HFFc6 (cell line): ENCODE results near the gene CCDC146. TPM values are rescaled to one million over a fixed set of nuclear protein-coding genes. Genes with fewer than 3 reads are reported as not detected.
"Not testable (repeated sequence)": the region's sequence is repeated elsewhere in the genome, so short reads cannot be mapped to it uniquely, and the experiment has no call there.

Experiments used
- DNase-seq: peaks from one replicate; pipeline ENCODE4 v3.0.0-alpha.2; 2018
- H3K27ac Mint-ChIP-seq: 2 replicates; pipeline ENCODE4 v1.8.0; 2020; ENCODE audit warnings: mild to moderate bottlenecking, mixed read lengths
- H3K27me3 Mint-ChIP-seq: 2 replicates; pipeline ENCODE4 v1.8.0; 2021; ENCODE audit warnings: mild to moderate bottlenecking, moderate library complexity, mixed read lengths; ENCODE audit not compliant: insufficient read depth
- H3K36me3 Mint-ChIP-seq: 2 replicates; pipeline ENCODE4 v1.8.0; 2021; ENCODE audit warnings: low read depth, mixed read lengths
- H3K4me1 Mint-ChIP-seq: 2 replicates; pipeline ENCODE4 v1.8.0; 2020; ENCODE audit warnings: low read depth, mixed read lengths
- H3K4me3 Mint-ChIP-seq: 2 replicates; pipeline ENCODE4 v1.8.0; 2020; ENCODE audit warnings: mild to moderate bottlenecking, moderate library complexity, mixed read lengths
- H3K9me3 Mint-ChIP-seq: 2 replicates; pipeline ENCODE4 v1.8.0; 2020; ENCODE audit warnings: mild to moderate bottlenecking, mixed read lengths
- total RNA-seq, 6 experiments: library from RNA; stranded (reverse); fragmentation: NEBNext Ultra II Directional; extraction: Animal tissue kit (Norgen Biotek cat#: 25700); gene quantifications; 2 replicates in 1 of 6; 3 replicates in 5 of 6; pipeline ENCODE4 v1.2.3, GENCODE V29; 2021
- TF ChIP-seq, protein P1 (sequence below): fragments of 200-600 bp; sonication (generic); IDR thresholded peaks from 2 replicates; pipeline ENCODE4 v1.5.0; 2021; ENCODE audit warnings: antibody characterized with exemption, mild to moderate bottlenecking

Gene CCDC146
- total RNA-seq, 6 experiments from 2014 or later: 0.09 to 0.70 (median 0.57) TPM

DNA sequence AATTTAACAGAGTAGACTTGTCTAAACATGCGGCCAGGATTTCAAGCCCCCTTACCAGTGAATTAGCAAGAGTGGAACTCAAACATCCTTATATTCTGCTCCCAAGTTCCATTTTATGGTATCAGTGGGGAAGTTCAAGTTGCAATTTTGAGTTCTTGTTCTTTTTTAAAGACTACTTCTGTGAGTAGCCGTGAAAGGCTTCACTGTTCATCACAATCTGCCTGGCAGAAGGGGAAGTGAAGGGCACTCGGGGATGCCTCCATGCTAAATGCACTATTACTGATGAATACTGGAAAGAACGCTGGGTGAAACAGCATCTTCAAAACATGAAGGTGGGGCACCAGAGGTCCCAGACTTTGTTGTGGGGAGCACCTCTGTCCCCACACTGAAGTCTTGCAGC, 99.7 kb downstream of the CCDC146 start:
- TF ChIP-seq, protein P1, sequence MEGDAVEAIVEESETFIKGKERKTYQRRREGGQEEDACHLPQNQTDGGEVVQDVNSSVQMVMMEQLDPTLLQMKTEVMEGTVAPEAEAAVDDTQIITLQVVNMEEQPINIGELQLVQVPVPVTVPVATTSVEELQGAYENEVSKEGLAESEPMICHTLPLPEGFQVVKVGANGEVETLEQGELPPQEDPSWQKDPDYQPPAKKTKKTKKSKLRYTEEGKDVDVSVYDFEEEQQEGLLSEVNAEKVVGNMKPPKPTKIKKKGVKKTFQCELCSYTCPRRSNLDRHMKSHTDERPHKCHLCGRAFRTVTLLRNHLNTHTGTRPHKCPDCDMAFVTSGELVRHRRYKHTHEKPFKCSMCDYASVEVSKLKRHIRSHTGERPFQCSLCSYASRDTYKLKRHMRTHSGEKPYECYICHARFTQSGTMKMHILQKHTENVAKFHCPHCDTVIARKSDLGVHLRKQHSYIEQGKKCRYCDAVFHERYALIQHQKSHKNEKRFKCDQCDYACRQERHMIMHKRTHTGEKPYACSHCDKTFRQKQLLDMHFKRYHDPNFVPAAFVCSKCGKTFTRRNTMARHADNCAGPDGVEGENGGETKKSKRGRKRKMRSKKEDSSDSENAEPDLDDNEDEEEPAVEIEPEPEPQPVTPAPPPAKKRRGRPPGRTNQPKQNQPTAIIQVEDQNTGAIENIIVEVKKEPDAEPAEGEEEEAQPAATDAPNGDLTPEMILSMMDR: no peak
- no peak overlapping the region for H3K4me3 Mint-ChIP-seq
- H3K36me3 Mint-ChIP-seq: peaks cover 11% of the 10 kb centered on the region
- H3K9me3 Mint-ChIP-seq: peaks cover 6% of the 10 kb centered on the region
- H3K4me1 Mint-ChIP-seq: no peaks in the 10 kb centered on the region
- H3K27me3 Mint-ChIP-seq: peaks cover 16% of the 10 kb centered on the region
- DNase-seq: no peak
- no peak overlapping the region for H3K27ac Mint-ChIP-seq

DNA sequence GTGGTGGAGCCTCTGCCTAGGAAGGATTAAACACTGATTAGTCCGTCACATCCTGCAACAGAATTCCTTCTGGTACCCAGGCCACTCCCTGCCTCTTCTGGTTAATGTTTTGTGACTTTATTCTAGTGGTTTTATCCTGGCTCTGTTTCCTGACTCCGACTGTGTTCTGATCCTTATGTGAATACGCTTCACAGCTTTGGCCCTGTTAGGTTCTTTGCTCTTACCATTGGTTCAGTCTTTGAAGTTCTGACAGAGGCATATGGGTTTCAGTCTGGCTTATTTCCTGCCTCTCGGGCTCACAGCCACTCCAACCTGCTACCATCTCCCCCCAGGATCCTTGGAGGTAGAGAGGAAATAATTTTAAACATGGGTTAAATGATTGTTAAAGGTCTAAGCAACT, 100.4 kb downstream of the CCDC146 start:
- H3K27me3 Mint-ChIP-seq: peaks cover 16% of the 10 kb centered on the region
- H3K36me3 Mint-ChIP-seq: peaks cover 11% of the 10 kb centered on the region
- DNase-seq: no peak
- H3K4me3 Mint-ChIP-seq: no peak overlapping the region
- no peaks in the 10 kb centered on the region for H3K4me1 Mint-ChIP-seq
- H3K9me3 Mint-ChIP-seq: peaks cover 6% of the 10 kb centered on the region
- no peak overlapping the region for H3K27ac Mint-ChIP-seq
- TF ChIP-seq, protein P1: no peak

DNA sequence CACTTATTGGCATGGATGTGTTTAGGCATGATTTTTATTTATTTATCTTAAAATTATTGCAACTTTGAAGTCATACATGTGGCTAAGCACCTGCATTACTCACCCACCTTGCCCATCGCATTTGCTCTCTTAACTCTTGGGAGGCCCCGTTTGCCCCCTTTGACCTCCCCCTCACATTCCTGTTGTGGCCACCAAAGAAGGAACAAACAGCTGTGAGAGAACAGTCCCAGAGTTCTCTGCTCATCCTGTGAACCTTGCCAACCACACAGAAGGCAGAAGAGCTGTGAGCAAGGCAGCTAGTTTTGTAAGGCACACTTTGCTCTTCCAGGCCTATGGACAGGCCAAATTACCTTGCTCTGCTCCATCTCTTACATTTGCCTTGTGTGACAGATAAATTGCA, 100.8 kb downstream of the CCDC146 start:
- TF ChIP-seq, protein P1: no peak
- H3K4me3 Mint-ChIP-seq: no peak overlapping the region
- DNase-seq: no peak
- H3K9me3 Mint-ChIP-seq: peaks cover 6% of the 10 kb centered on the region
- no peaks in the 10 kb centered on the region for H3K4me1 Mint-ChIP-seq
- no peak overlapping the region for H3K27ac Mint-ChIP-seq
- peaks cover 16% of the 10 kb centered on the region for H3K27me3 Mint-ChIP-seq
- H3K36me3 Mint-ChIP-seq: peaks cover 11% of the 10 kb centered on the region

DNA sequence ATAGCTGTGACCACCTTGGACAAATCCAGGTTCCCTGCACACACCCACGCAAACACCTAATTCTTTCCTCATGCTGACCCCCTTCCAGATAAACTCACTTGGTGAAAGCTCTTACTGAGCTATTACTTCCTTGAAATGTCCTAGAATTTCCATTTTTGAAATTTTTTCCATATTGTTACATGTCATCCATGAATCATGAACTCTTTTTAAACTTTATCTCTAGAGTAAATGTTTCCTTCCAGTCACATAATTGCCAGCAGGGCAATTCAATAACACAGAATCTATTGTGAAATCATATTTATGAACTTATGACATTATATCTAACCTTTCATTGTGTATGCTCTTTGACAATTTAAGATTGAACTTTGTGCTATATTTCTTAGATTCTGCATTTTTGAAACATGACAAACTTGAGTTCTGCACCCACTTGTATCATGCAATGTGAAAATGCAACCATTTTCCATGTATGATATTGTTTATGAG, 104.0 kb downstream of the CCDC146 start:
- H3K9me3 Mint-ChIP-seq: peaks cover 8% of the 10 kb centered on the region
- TF ChIP-seq, protein P1: no peak
- peaks cover 10% of the 10 kb centered on the region for H3K27me3 Mint-ChIP-seq
- no peaks in the 10 kb centered on the region for H3K4me1 Mint-ChIP-seq
- H3K4me3 Mint-ChIP-seq: no peak overlapping the region
- no peak overlapping the region for H3K27ac Mint-ChIP-seq
- DNase-seq: no peak
- no peaks in the 10 kb centered on the region for H3K36me3 Mint-ChIP-seq

DNA sequence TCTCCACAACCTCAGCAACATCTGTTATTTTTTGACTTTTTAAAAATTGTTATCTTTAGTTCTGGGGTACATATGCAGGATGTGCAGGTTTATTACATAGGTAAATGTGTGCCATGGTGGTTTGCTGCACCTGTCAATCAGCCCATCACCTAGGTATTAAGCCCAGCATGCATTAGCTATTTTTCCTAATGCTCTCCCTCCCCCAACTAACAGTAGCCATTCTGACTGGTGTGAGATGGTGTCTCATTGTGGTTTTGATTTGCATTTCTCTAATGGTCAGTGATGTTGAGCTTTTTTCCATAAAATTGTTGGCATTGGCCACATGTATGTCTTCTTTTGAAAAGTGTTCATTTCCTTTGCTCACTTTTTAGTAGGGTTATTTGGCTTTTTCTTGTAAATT, 106.4 kb downstream of the CCDC146 start:
- not testable (repeated sequence) for H3K27ac Mint-ChIP-seq, H3K27me3 Mint-ChIP-seq, DNase-seq, H3K36me3 Mint-ChIP-seq, H3K4me1 Mint-ChIP-seq, H3K9me3 Mint-ChIP-seq, H3K4me3 Mint-ChIP-seq

DNA sequence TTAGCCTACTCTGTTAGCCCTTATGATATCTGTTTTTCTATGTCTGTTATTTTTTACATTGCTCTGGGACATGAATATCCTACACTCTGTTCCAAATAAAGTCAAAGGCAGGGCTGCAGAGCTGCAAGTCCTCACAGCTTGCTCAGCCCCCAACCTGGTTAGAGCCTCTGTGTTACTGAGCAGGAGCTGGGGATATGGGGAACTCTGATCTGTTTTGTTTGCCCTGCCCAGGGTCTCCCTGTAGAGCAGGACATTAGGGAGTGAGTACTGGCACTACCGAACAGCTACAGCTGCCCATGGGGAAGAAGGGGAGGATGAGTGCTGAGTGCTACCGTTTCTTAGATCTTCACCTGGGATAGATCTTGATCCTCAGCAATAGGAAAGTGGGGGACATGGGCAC, 110.1 kb downstream of the CCDC146 start:
- H3K9me3 Mint-ChIP-seq: peaks cover 8% of the 10 kb centered on the region; the same call in 1 of the 2 replicates
- H3K27ac Mint-ChIP-seq: no peak overlapping the region
- H3K4me1 Mint-ChIP-seq: peaks cover 6% of the 10 kb centered on the region; the same call in 1 of the 2 replicates
- H3K36me3 Mint-ChIP-seq: no peaks in the 10 kb centered on the region
- H3K27me3 Mint-ChIP-seq: peaks cover 2% of the 10 kb centered on the region
- TF ChIP-seq, protein P1: no peak
- no peak overlapping the region for H3K4me3 Mint-ChIP-seq
- DNase-seq: no peak
